ENCODE data around the gene MBD5.
"Not testable (repeated sequence)": the region's sequence is repeated elsewhere in the genome, so short reads cannot be mapped to it uniquely, and the experiment has no call there.

Gene MBD5

DNA sequence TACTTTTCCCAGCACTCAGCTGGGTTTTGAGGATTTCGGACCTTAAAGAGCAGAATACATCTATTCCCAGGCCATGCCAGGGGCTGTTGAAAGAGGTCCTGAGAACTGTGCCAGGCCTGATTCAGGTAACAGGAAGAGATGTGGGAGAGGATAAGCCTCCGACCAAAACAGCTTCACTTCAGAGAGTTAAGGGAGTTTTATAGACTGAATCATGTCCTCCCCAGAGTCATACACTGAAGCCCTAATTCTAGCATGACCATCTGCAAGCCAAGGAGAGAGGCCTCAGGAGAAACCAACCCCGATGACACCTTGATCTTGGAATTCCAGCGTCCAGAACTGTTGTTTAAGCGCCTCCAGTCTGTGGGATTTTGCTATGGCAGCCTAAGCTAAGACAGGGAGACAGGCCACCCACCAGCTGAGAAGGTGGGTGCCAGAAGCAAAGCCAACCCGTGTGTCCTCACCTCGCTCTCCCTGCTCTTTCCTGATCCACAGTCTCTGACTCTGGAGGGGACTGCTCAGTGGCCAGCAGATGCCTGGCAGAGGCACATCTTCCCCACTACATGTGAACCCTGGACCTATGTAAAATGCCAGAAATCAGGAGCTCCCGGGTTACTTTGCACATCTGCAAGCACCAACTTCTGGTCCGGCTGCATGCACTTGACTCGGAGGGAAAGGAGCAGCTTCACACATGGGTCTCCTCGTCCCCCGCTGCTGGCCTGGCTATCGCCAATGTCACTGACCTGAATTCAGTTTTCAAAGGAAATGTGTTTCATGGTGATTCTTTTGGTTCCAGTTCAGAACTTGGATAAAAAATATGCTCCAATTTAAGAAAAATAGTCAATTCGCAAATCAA lies 506.8 kb downstream of the MBD5 start:
- no peak for DNase-seq

GRCh38 chr2:148528356-148529064 lies 507.6 kb downstream of the MBD5 start:
- no peak for DNase-seq

- DNase-seq: no peak
Measured at GRCh38 chr2:148529745-148530144, 508.9 kb downstream of the MBD5 start.

- DNase-seq: no peak
Measured at GRCh38 chr2:148530350-148530749, 509.5 kb downstream of the MBD5 start.

- DNase-seq: no peak
Measured at GRCh38 chr2:148531235-148531634, 510.3 kb downstream of the MBD5 start.

DNA sequence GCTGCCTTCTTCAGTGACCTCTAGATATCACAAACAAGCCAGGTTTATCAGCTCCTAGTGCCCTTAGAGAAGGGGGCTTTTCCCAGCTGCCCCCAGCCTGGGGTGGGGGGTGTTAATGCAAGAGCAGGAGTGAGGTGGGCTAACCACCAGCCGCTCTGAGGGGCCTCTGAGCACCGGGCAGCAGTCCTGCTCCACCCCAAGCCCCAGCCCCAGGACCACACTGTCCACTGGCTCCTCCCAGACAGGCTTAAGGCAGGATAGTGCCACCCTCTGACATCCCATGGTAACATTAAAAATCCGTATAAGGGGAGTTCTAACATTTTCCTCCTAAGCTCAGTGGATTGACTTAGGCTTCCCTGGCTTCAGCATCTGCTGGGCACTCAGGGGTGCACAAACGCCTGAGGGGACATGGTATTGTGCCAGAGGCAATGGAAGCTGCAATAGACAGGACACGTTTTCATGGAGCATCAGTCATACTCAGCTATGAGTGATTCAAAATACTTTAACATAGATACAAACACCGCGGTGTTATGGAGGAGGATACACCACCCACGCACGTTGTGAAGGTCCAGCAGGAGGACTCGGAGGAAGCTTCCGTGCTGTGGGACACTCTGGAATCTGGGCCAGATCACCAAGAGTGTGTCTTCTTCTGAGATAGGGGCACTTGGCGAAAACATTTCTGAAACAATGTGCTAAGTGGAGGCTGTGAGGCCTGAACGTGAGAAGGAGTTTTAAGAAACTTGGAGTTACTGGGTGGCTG lies 511.0 kb downstream of the MBD5 start:
- DNase-seq: no peak

DNA sequence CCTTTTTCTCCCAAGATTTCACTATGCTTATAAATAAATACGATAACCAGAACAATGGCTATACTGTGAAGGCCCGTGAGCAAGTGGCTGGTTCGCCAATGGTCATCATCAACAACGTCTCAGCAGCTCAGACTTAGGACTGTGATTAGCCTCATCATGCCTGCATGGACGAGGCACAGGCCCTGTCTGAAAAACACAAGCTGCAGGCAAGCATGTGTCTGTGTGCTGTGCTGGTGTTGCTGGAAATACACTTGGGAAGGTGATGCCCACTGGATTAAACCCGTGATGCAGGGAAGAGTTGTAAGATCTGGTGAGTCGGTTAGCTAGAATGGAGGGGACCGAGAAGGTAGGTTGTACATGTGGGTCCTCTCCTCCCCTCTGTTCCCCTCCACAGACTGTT lies 512.1 kb downstream of the MBD5 start:
- no peak for DNase-seq

DNA sequence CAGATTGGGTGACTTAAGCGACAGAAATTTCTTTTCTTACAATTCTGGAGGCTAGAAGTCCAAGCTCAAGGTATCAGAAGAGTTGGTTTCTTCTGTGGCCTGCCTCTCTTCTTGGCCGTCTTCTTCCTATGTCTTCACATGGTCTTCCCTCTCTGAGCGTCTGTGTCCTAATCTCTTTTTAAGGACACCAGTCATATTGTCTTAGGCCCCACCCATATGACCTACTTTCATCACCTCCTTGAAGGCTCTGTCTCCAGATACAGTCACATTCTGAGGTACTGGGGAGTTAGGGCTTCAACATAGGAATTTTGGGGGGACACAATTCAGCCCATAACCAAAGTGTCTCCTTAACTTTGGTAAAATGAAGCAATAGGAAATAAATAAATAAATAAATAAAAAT lies 512.8 kb downstream of the MBD5 start:
- no peak for DNase-seq

DNA sequence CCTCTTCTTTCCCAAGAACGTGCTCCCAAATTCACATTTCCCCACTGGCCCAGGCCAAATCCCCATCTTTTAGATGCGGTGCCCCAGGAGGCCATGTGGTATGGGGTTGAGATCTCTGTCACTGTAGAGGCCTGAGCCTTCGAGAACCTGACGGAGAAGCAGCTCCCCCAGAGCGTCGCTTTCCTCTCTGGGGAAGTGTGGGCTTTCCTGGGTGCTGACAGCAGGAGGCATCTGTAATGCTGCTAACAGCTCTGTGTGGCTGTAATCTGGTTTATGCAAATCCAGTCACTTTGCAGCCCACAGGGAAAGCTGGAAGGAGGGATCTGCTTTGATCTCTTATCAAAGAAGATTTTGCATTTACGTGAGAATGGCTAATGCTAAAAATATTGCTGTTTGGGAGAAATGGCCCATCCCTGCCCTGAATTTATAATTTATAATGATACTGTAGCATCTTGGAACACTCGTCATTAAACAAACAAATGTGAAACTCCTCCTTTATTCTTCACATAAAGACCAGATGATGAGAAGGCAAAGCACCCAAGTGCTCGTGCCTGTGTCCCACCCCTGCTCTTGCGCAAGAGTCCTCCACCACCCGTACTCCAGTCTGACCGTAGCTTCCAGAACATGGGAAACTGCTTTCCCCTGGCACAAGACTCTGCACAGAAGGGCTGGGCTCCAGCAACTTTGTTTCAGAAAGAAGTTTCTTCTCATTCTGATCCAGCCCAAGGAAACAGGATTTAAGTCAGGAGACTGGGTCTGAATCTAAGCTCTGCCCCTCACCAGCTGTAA lies 513.7 kb downstream of the MBD5 start:
- DNase-seq: no peak

DNA sequence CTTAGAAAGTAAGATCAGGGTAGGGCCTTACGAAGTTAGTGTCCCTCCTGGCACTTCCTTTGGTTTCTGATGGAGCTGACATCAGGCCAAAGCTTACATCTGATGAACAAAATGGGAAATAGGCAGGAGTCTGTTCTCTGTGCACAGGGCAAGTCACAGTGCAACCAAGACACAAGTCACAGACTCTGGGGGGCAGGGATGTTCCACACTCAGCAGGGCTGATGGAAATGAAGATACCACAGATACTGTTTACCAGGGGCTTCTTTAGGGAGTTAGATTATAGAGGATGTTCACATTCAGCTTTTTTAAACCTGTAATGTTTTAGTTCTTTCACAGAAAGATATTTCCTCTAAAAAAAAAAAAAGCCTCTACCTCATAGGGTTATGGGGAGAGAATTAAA lies 517.5 kb downstream of the MBD5 start:
- no peak for DNase-seq

DNA sequence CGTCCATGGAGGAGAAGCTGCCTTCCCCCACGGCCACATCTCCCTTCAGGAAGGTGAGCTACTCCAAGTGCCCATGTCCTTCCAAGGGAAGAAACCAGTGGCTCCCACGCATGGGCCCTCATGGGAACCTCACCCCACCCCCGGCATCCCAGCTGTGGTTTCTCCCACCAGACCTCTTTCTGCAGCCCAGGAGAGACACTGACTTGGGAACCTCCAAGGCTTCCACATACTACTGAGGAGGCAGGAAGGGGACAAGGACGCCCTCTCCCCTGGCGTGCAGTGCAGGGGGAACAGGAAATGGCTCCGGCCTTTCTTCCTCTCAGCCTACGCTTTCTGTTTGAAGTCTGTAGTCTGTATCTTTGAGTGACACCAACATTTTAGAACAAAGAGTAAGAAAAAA lies 519.1 kb downstream of the MBD5 start:
- no peak for DNase-seq

GRCh38 chr2:148541792-148542191 lies 520.9 kb downstream of the MBD5 start:
- DNase-seq: no peak

GRCh38 chr2:148542614-148543013 lies 521.7 kb downstream of the MBD5 start:
- DNase-seq: no peak

- not testable (repeated sequence) for DNase-seq
Measured at GRCh38 chr2:148543088-148543540, 522.2 kb downstream of the MBD5 start.

- no peak for DNase-seq
Measured at GRCh38 chr2:148545390-148546256, 524.7 kb downstream of the MBD5 start.

GRCh38 chr2:148546270-148546669 lies 525.4 kb downstream of the MBD5 start:
- DNase-seq: no peak

GRCh38 chr2:148548716-148549400 lies 528.0 kb downstream of the MBD5 start:
- no peak for DNase-seq

DNA sequence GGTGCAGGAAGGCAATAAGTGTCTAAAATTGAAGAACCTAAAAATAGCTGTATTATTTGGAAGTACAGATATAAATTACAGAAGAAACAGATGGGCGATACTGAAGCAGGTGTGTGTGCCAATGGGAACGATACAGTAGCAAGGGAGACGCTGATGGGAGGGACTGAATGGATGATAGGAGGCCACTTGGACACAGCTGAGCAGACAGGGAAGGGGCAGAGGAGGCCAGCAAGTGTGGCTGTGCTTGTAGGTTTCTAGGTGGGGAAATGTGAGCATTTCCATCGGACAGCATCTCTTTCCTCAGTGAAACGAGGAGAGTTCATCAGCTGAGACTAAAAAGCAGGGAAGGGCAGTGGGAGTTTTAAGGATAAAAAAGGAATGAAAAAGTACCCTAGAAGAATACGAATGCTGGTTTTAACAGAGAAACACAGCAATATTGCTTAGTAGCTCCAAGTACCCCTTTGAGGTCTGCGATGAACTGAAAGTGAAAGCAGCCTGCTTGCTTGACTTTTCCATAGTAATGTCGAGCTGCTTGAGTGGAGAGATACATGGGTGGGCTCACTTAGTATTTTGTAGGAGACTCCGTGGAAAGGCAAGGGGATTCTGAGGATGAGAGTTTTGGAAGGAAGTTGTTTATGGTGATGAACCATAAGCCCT lies 531.9 kb downstream of the MBD5 start:
- peak; percentile 77 for DNase-seq

DNA sequence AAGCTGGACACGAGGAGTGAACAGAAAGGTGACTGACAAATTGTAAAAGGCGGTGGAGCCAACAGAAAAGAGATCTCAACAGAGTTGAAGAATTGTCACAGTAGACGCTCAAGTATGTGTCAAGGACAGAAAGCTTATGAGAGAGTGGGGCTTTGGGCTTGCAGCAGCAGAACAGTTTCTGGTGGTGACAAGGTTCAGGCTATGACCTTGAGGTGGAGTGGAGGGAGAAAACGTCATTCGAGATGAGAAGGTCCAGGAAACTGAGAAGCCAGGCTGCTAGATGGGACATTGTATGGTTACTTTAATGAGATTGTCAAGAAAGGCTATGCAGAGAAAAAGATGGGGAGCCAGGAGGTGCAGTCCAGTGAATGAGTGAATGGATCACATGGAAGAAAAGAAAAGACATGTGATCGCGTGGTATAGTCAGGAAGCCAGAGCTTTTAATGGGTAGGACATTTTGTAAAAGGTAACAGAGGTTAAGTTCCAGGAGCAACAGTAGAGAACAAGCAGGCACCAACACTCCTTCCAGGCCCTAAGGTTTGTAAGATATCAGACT lies 532.5 kb downstream of the MBD5 start:
- DNase-seq: no peak

Measured in NCI-H524 treated with DMSO at 0.1 percent for 48 hours (cell line).